Measurements from ENCODE around the gene ATP1B3. TPM values are rescaled to one million over a fixed set of nuclear protein-coding genes. Genes with fewer than 3 reads are reported as not detected.
"Not testable (repeated sequence)": the region's sequence is repeated elsewhere in the genome, so short reads cannot be mapped to it uniquely, and the experiment has no call there.

Gene ATP1B3
- total RNA-seq, 2 experiments from 2014 or later = 106 to 119 TPM

DNA sequence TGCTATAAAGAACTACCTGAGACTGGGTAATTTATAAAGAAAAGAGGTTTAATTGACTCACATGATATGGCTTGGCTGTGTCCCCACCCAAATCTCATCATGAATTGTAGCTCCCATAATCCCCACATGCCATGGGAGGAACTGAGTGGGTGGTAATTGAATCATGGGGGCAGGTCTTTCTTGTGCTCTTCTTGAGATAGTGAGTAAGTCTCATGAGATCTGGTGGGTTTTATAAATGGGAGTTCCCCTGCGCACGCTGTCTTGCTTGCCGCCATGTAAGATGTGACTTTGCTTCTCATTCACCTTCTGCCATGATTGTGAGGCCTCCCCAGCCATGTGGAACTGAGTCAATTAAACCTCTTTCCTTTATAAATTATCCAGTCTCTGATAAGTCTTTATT, 12.1 kb downstream of the ATP1B3 start:
- H3K4me1 Mint-ChIP-seq (ENCODE audit: low read depth) = peaks cover 43% of the 10 kb centered on the region

DNA sequence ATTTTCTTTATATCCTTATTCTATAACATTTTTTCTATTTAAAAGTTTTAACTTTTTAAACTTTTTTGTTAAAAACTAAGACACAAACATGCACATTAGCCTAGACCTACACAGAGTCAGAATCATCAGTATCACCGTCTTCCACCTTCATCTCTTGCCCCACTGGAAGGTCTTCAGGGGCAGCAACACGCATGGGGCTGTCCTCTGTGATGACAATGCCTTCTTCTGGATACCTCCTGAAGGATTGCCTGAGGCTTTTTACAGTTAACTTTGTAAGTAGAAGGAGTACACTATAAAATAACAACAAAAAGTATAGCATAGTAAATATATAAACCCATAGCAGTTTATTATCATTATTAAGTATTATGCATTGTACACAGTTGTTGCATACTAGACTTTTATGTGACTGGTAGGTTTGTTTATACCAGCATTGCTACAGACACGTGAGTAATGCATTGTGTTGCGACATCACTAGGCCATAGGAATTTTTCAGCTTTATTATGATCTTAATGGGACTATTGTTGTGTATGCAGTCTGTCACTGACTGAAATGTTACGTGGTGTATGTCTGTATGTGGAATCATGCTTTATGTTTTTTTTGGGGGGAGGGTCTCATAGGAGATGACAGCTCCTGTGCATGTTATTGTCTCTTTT, 18.2 kb downstream of the ATP1B3 start:
- H3K4me1 Mint-ChIP-seq (ENCODE audit: low read depth) = peaks cover 36% of the 10 kb centered on the region
- peaks cover 32% of the 10 kb centered on the region for H3K36me3 Mint-ChIP-seq (ENCODE audit: low read depth)
- CTCF ChIA-PET = interaction anchor here (0.9 to 2.9 kb wide), 2 partner anchors 11 to 19 kb away, joined by 3 to 11 read pairs; no protein-coding TSS in a partner anchor
- H3K27me3 Mint-ChIP-seq (ENCODE audit: low read depth) = no peaks in the 10 kb centered on the region
- H3K9me3 Mint-ChIP-seq = peaks cover 8% of the 10 kb centered on the region
- H3K4me3 Mint-ChIP-seq = no peak overlapping the region
- no peak overlapping the region for H3K27ac Mint-ChIP-seq
- intact Hi-C loops (cut with micrococcal nuclease) = loop anchor here (5.0 kb wide), 1 partner anchor 157 kb away; the partner anchor contains the start of gene RNF7
- DNase-seq = no peak

More for the DNA sequence above, 12.1 kb downstream of the ATP1B3 start:
- H3K27me3 Mint-ChIP-seq (ENCODE audit: low read depth); intact Hi-C loops (cut with micrococcal nuclease); H3K4me3 Mint-ChIP-seq; H3K27ac Mint-ChIP-seq; DNase-seq: not testable (repeated sequence)
- CTCF ChIA-PET = interaction anchor here (1.5 kb wide), 1 partner anchor 13 kb away, joined by 3 read pairs; no protein-coding TSS in a partner anchor
- H3K36me3 Mint-ChIP-seq (ENCODE audit: low read depth) = peaks cover 38% of the 10 kb centered on the region
- peaks cover 17% of the 10 kb centered on the region for H3K9me3 Mint-ChIP-seq

DNA sequence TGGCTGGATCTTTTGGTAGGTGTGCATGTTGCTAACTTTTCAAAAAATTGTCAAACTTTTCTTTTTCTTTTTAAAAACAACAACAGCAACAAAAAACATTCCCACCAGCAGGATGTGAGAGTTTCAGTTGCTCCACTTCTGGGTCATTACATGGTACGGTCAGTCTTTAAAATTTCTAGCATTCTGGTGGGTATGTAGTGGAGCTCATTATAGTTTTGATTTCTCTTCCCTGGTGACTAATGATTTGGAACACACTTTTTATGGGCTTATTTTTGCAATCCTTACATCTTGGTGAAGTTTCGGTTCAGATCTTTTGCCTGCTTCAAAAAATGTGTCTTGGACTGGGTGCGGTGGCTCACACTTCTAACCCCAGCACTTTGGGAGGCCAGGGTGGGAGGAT, 19.3 kb downstream of the ATP1B3 start:
- no peak for DNase-seq
- intact Hi-C loops (cut with micrococcal nuclease) = no loop called here
- no peaks in the 10 kb centered on the region for H3K27me3 Mint-ChIP-seq (ENCODE audit: low read depth)
- peaks cover 40% of the 10 kb centered on the region for H3K4me1 Mint-ChIP-seq (ENCODE audit: low read depth)
- CTCF ChIA-PET = no interaction called here
- H3K36me3 Mint-ChIP-seq (ENCODE audit: low read depth) = peaks cover 39% of the 10 kb centered on the region
- no peak overlapping the region for H3K27ac Mint-ChIP-seq
- no peak overlapping the region for H3K4me3 Mint-ChIP-seq
- peaks cover 15% of the 10 kb centered on the region for H3K9me3 Mint-ChIP-seq

DNA sequence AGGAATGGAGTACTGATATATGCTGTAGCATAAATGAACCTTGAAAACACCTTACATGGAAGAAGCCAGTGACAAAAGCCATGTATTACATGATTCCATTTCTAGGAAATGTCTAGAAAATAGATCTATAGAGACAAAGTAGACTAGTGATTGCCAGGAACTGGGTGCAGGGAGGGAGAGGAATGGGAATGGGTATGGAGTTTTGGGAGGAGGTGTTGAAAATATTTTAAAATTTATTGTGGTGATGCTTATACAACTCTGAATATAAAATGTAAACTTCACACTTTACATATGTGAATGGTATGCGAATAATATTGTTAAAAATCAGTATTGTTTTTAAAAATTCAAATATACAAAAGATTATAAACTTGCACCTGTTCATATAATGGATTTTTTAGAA, 22.5 kb downstream of the ATP1B3 start:
- Mint-ChIP-seq H3K27ac (peak overlapping the region; percentile 36), H3K36me3 (ENCODE audit: low read depth) (peaks cover 41% of the 10 kb centered on the region)
- intact Hi-C loops (cut with micrococcal nuclease) = no loop called here

DNA sequence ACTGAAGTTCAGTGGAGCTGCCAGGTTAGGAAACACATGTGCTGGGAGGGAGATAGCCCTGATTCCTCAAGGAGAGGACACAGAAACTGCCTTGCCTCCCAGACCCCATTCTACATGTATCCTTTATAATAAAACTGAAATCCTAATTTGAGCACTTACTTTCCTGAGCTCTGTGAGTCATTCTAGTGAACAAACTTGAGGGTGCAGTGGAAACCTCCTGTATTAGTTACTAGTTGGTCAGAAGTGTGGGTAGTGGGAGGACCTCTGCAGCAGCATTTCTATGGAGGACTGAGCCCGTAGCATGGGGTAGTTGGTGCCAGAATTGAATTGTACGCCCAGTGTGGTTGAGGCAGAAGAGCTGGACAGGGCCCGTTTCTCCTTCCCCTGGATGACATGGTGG, 23.9 kb downstream of the ATP1B3 start:
- intact Hi-C loops (cut with micrococcal nuclease) = no loop called here
- H3K27me3 Mint-ChIP-seq (ENCODE audit: low read depth) = no peaks in the 10 kb centered on the region
- H3K36me3 Mint-ChIP-seq (ENCODE audit: low read depth) = peaks cover 42% of the 10 kb centered on the region
- CTCF ChIA-PET = interaction anchor here (0.6 kb wide), 2 partner anchors 9 to 24 kb away, joined by 3 to 5 read pairs; no protein-coding TSS in a partner anchor
- no peak overlapping the region for H3K4me3 Mint-ChIP-seq
- H3K4me1 Mint-ChIP-seq (ENCODE audit: low read depth) = peaks cover 35% of the 10 kb centered on the region
- no peak for DNase-seq
- H3K9me3 Mint-ChIP-seq = peaks cover 15% of the 10 kb centered on the region
- no peak overlapping the region for H3K27ac Mint-ChIP-seq

More for the DNA sequence above, 22.5 kb downstream of the ATP1B3 start:
- no peak for DNase-seq
- CTCF ChIA-PET = no interaction called here
- Mint-ChIP-seq H3K4me3 (no peak overlapping the region), H3K9me3 (peaks cover 15% of the 10 kb centered on the region), H3K27me3 (ENCODE audit: low read depth) (no peaks in the 10 kb centered on the region), H3K4me1 (ENCODE audit: low read depth) (peaks cover 30% of the 10 kb centered on the region)

DNA sequence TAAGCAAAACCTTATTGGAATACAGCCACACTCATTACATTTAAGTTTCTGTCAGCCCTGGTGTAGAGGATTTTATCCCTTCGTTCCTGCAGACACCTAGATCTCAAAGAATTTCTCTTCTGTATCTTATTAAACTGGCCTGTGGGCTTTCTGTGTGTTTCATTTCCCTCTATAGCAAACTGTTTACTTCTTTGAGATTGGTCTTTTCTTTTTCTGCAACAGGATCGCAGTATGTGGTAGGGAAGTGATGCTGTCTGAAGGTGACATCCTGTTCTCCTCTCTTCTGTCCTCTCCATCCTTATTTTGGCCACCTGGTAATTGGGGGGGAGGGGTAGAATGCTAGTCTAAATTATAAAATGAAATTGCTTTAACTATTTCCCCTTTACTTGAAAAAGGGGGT, 25.5 kb downstream of the ATP1B3 start:
- peaks cover 36% of the 10 kb centered on the region for H3K36me3 Mint-ChIP-seq (ENCODE audit: low read depth)
- no peak overlapping the region for H3K27ac Mint-ChIP-seq

DNA sequence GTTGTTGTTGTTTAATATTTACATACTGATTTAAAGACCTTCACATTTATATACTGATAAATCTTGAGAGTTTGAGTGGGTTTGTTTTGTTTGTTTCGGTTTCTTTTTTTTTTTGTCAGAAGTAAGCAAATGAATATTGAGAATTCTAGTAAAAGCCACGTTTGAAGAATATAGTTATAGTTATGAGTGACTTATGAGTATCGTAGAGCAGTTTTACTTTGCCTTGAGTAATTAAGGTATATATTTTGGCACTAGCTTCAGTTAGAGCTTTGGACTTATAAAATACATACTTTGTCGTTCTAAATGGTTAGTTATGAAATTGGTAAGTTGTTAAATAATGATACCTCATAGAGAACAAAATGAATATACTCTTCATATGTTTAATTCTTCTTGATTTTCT, 27.8 kb downstream of the ATP1B3 start:
- CTCF ChIA-PET = interaction anchor here (0.5 to 2.7 kb wide), 4 partner anchors 9 to 327 kb away, joined by 4 to 13 read pairs (median 4); no protein-coding TSS in a partner anchor
- Mint-ChIP-seq H3K9me3 (peaks cover 9% of the 10 kb centered on the region), H3K36me3 (ENCODE audit: low read depth) (peaks cover 41% of the 10 kb centered on the region), H3K27me3 (ENCODE audit: low read depth) (no peaks in the 10 kb centered on the region), H3K4me3 (no peak overlapping the region), H3K4me1 (ENCODE audit: low read depth) (peaks cover 20% of the 10 kb centered on the region), H3K27ac (no peak overlapping the region)
- intact Hi-C loops (cut with micrococcal nuclease) = no loop called here
- no peak for DNase-seq

More for the DNA sequence above, 25.5 kb downstream of the ATP1B3 start:
- H3K4me1 Mint-ChIP-seq (ENCODE audit: low read depth) = peaks cover 27% of the 10 kb centered on the region
- CTCF ChIA-PET = no interaction called here
- DNase-seq = no peak
- H3K4me3 Mint-ChIP-seq = no peak overlapping the region
- H3K27me3 Mint-ChIP-seq (ENCODE audit: low read depth) = no peaks in the 10 kb centered on the region
- peaks cover 15% of the 10 kb centered on the region for H3K9me3 Mint-ChIP-seq
- intact Hi-C loops (cut with micrococcal nuclease) = no loop called here

DNA sequence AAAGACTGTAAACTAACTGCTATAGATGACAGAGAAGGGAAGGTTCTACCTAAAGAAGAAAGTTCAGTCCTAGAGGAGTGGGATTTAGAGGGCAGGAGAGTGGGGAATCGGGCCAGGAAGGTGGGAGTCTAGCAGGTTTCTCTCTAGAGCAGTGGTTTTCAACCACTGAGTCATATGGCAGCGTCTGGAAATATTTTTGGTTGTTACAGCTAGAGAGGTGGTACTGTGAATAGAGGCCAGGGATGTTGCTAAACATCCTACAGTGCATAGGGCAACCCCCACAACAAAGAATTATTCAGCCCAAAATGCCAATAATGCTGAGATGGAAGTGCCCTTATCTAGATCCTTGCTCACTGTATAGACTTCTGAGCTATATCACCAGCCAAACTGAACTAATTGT, 28.7 kb downstream of the ATP1B3 start:
- H3K27ac Mint-ChIP-seq = no peak overlapping the region
- no peak for DNase-seq
- H3K27me3 Mint-ChIP-seq (ENCODE audit: low read depth) = no peaks in the 10 kb centered on the region
- intact Hi-C loops (cut with micrococcal nuclease) = no loop called here
- peaks cover 41% of the 10 kb centered on the region for H3K36me3 Mint-ChIP-seq (ENCODE audit: low read depth)
- CTCF ChIA-PET = interaction anchor here (1.0 to 2.7 kb wide), 2 partner anchors 8 to 10 kb away, joined by 3 to 13 read pairs; no protein-coding TSS in a partner anchor
- H3K4me1 Mint-ChIP-seq (ENCODE audit: low read depth) = peaks cover 15% of the 10 kb centered on the region
- H3K9me3 Mint-ChIP-seq = peaks cover 4% of the 10 kb centered on the region
- no peak overlapping the region for H3K4me3 Mint-ChIP-seq

DNA sequence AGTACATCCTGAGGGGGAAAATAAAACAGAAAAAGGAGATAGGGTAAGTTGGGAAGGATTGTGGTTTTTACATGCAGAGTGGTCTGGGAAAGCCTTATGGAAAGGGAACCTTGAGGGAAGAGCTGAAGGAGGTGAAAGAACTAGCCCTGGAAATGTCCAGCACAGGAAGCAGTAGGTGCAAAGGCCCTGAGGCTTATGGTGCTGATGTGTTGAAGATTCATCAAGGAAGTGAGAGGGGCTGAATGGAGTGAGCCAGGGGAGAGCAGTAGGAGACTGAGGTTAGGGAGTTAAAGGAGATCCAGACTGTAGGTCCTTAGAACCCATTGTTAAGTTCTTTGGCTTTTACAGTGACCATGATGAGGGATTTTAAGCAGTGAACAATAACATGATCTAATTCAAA, 33.0 kb downstream of the ATP1B3 start:
- no peak for DNase-seq
- Mint-ChIP-seq H3K27ac (no peak overlapping the region), H3K27me3 (ENCODE audit: low read depth) (no peaks in the 10 kb centered on the region), H3K9me3 (peaks cover 2% of the 10 kb centered on the region), H3K4me1 (ENCODE audit: low read depth) (peaks cover 7% of the 10 kb centered on the region), H3K4me3 (no peak overlapping the region), H3K36me3 (ENCODE audit: low read depth) (peaks cover 48% of the 10 kb centered on the region)
- CTCF ChIA-PET = interaction anchor here (0.7 kb wide), 1 partner anchor 9 kb away, joined by 3 read pairs; no protein-coding TSS in a partner anchor
- intact Hi-C loops (cut with micrococcal nuclease) = no loop called here

DNA sequence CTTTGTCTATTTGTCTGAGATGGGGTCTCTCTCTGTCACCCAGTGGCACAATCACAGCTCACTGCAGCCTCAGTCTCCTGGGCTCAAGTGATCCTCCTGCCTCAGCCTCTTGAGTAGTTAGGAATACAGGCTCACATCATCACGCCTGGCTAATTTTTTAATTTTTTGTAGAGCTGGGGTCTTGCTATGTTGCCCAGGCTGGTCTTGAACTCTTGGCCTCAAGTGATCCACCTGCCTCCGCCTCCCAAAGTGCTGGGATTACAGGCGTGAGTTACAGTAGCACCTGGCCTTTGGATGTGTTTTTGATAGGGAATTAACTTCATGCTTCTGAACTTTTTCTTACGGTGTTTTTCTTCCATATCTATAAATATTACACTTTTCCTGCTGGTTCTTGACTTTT, 33.5 kb downstream of the ATP1B3 start:
- H3K4me3 Mint-ChIP-seq; H3K27me3 Mint-ChIP-seq (ENCODE audit: low read depth); intact Hi-C loops (cut with micrococcal nuclease): not testable (repeated sequence)

DNA sequence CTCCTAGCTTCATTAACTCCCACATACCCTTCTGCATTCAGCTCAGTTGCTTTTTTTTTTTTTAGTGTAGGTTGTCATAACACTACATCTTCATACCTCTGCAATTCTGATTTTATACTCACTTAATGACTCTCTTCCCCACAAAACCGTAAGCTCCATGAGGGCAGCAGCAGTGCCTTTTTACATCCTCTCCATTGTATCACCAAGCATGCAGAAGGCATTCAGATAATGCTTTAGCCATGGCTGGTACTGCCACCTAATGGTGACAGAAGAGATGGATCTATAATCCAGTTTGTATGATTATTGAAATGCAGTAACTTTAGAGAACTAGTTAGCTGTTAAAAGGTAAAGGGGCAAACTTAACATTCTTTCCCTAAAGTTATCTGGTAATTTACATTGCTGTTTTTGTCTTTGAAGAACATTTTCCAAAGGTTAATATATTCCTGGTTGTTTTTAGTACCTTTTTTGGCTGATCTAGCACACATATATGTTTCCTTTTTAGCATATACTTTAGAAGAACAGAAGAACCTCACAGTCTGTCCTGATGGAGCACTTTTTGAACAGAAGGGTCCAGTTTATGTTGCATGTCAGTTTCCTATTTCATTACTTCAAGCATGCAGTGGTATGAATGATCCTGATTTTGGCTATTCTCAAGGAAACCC, 36.8 kb downstream of the ATP1B3 start:
- peak; percentile 72 for DNase-seq
- no peak overlapping the region for H3K27ac Mint-ChIP-seq
- peaks cover 2% of the 10 kb centered on the region for H3K9me3 Mint-ChIP-seq
- H3K27me3 Mint-ChIP-seq (ENCODE audit: low read depth) = no peaks in the 10 kb centered on the region
- no peak overlapping the region for H3K4me3 Mint-ChIP-seq
- peaks cover 46% of the 10 kb centered on the region for H3K36me3 Mint-ChIP-seq (ENCODE audit: low read depth)
- CTCF ChIA-PET = interaction anchor here (0.6 to 3.3 kb wide), 22 partner anchors 9 to 336 kb away, joined by 3 to 17 read pairs (median 3); partner anchors contain the start of gene RNF7
- H3K4me1 Mint-ChIP-seq (ENCODE audit: low read depth) = peaks cover 2% of the 10 kb centered on the region
- intact Hi-C loops (cut with micrococcal nuclease) = loop anchor here (1.0 kb wide), 5 partner anchors 37 to 453 kb away; partner anchors contain the start of genes ATP1B3 and RNF7

More for the DNA sequence above, 33.5 kb downstream of the ATP1B3 start:
- H3K4me1 Mint-ChIP-seq (ENCODE audit: low read depth); H3K27ac Mint-ChIP-seq; CTCF ChIA-PET; DNase-seq; H3K9me3 Mint-ChIP-seq: not testable (repeated sequence)
- H3K36me3 Mint-ChIP-seq (ENCODE audit: low read depth) = peaks cover 51% of the 10 kb centered on the region

DNA sequence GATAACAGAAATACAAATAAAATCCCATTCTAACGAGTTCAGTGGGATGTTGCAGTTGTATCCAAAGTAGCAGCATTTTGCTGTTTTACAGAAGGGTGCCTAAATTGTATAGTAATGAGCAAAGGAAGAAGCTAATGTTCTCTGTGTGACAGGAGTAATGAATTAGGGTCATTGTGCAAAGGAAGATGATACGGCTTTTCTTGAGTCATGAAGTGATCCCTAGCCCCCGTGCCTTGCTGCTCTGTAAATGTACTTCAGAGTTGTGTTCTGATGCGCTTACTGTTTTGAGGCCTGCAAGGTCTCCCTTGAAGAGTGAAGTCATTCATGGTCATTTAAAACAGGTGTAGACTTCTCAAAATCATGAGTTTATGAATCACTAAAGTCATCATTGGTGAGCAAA, 37.9 kb downstream of the ATP1B3 start:
- no peaks in the 10 kb centered on the region for H3K27me3 Mint-ChIP-seq (ENCODE audit: low read depth)
- DNase-seq = no peak
- peaks cover 2% of the 10 kb centered on the region for H3K9me3 Mint-ChIP-seq
- CTCF ChIA-PET = interaction anchor here (0.7 to 3.3 kb wide), 9 partner anchors 10 to 176 kb away, joined by 3 to 17 read pairs (median 4); partner anchors contain the start of gene RNF7
- intact Hi-C loops (cut with micrococcal nuclease) = no loop called here
- H3K4me3 Mint-ChIP-seq = no peak overlapping the region
- H3K36me3 Mint-ChIP-seq (ENCODE audit: low read depth) = peaks cover 35% of the 10 kb centered on the region
- peaks cover 2% of the 10 kb centered on the region for H3K4me1 Mint-ChIP-seq (ENCODE audit: low read depth)
- no peak overlapping the region for H3K27ac Mint-ChIP-seq

Measured in activated naive CD4-positive, alpha-beta T cell treated with anti-CD3 and anti-CD28 coated beads for 36 hours (primary cell).